Progenitor cell of endocrine pancreas (in vitro differentiated cells): Measurements from ENCODE around the gene MMS22L. TPM values are rescaled to one million over a fixed set of nuclear protein-coding genes. Genes with fewer than 3 reads are reported as not detected.

Experiments
- DNase-seq: peaks from one replicate; pipeline ENCODE4 v3.0.0; 2021; ENCODE audit warnings: low spot score; ENCODE audit not compliant: unreplicated experiment
- H3K27ac Mint-ChIP-seq: 2 replicates; pipeline ENCODE4 v1.8.0; 2021; ENCODE audit warnings: mild to moderate bottlenecking, moderate library complexity, mixed read lengths
- H3K27me3 Mint-ChIP-seq: 2 replicates; pipeline ENCODE4 v1.8.0; 2021; ENCODE audit warnings: mixed read lengths
- H3K36me3 Mint-ChIP-seq: 2 replicates; pipeline ENCODE4 v1.8.0; 2022; ENCODE audit warnings: mixed read lengths; ENCODE audit not compliant: insufficient read depth
- H3K4me1 Mint-ChIP-seq: 2 replicates; pipeline ENCODE4 v1.8.0; 2021; ENCODE audit warnings: low read depth, mixed read lengths
- H3K4me3 Mint-ChIP-seq: 2 replicates; pipeline ENCODE4 v1.8.0; 2021; ENCODE audit warnings: low read depth, mild to moderate bottlenecking, moderate library complexity, mixed read lengths
- H3K9me3 Mint-ChIP-seq: 2 replicates; pipeline ENCODE4 v1.8.0; 2021; ENCODE audit warnings: low read depth, mixed read lengths
- total RNA-seq: library from RNA; stranded (reverse); gene quantifications from 2 replicates; pipeline ENCODE4 v1.2.1, GENCODE V29; 2021
- TF ChIP-seq, protein P1 (sequence below): fragments of 200-600 bp; sonication (generic); IDR thresholded peaks from one replicate; pipeline ENCODE4 v1.5.0; 2021; ENCODE audit warnings: antibody characterized with exemption, mild to moderate bottlenecking; ENCODE audit not compliant: unreplicated experiment

The MMS22L gene
- total RNA-seq, 1 donor from 2014 or later = 20.2 TPM

DNA sequence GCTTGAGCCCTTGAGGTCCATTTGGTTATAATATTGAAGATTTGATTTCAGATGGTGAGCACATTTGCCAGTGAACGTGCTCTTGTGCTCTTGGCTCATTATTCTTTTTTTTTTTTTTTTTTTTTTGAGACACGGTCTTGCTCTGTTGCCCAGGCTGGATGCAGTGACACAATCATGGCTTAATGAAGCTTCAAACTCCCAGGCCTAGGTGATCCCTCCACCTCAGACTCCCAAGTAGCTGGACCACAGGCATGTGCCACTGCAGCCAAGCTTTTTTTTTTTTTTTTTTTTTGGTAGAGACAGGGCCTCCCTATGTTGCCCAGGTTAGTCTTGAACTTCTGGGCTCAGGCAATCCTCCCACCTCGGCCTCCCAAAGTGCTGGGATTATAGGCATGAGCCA is 182.3 kb downstream of the MMS22L start:
- DNase-seq = no peak
- Mint-ChIP-seq H3K36me3 (no peaks in the 10 kb centered on the region), H3K27me3 (no peaks in the 10 kb centered on the region), H3K9me3 (no peaks in the 10 kb centered on the region), H3K4me1 (no peaks in the 10 kb centered on the region), H3K27ac (no peak overlapping the region), H3K4me3 (no peak overlapping the region)
- TF ChIP-seq, protein P1, sequence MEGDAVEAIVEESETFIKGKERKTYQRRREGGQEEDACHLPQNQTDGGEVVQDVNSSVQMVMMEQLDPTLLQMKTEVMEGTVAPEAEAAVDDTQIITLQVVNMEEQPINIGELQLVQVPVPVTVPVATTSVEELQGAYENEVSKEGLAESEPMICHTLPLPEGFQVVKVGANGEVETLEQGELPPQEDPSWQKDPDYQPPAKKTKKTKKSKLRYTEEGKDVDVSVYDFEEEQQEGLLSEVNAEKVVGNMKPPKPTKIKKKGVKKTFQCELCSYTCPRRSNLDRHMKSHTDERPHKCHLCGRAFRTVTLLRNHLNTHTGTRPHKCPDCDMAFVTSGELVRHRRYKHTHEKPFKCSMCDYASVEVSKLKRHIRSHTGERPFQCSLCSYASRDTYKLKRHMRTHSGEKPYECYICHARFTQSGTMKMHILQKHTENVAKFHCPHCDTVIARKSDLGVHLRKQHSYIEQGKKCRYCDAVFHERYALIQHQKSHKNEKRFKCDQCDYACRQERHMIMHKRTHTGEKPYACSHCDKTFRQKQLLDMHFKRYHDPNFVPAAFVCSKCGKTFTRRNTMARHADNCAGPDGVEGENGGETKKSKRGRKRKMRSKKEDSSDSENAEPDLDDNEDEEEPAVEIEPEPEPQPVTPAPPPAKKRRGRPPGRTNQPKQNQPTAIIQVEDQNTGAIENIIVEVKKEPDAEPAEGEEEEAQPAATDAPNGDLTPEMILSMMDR = no peak

- H3K27ac Mint-ChIP-seq = no peak overlapping the region
- DNase-seq = no peak
- no peak overlapping the region for H3K4me3 Mint-ChIP-seq
- H3K9me3 Mint-ChIP-seq = no peaks in the 10 kb centered on the region
- no peaks in the 10 kb centered on the region for H3K36me3 Mint-ChIP-seq
- peaks cover 4% of the 10 kb centered on the region for H3K4me1 Mint-ChIP-seq
- no peaks in the 10 kb centered on the region for H3K27me3 Mint-ChIP-seq
- TF ChIP-seq, protein P1 = no peak
Observed at GRCh38 chr6:97097068-97098047, 185.7 kb downstream of the MMS22L start.

- no peak overlapping the region for H3K27ac Mint-ChIP-seq
- no peaks in the 10 kb centered on the region for H3K9me3 Mint-ChIP-seq
- no peak for DNase-seq
- peaks cover 4% of the 10 kb centered on the region for H3K4me1 Mint-ChIP-seq
- TF ChIP-seq, protein P1 = no peak
- no peak overlapping the region for H3K4me3 Mint-ChIP-seq
- no peaks in the 10 kb centered on the region for H3K36me3 Mint-ChIP-seq
- H3K27me3 Mint-ChIP-seq = no peaks in the 10 kb centered on the region
Observed at GRCh38 chr6:97095311-97095850, 187.6 kb downstream of the MMS22L start.

- H3K36me3 Mint-ChIP-seq = no peaks in the 10 kb centered on the region
- H3K4me3 Mint-ChIP-seq = no peak overlapping the region
- H3K9me3 Mint-ChIP-seq = no peaks in the 10 kb centered on the region
- H3K27ac Mint-ChIP-seq = peak overlapping the region; percentile 31
- no peaks in the 10 kb centered on the region for H3K27me3 Mint-ChIP-seq
- H3K4me1 Mint-ChIP-seq = peaks cover 4% of the 10 kb centered on the region
- TF ChIP-seq, protein P1 = no peak
- no peak for DNase-seq
Observed at GRCh38 chr6:97094376-97094775, 188.6 kb downstream of the MMS22L start.

- H3K27me3 Mint-ChIP-seq = no peaks in the 10 kb centered on the region
- H3K27ac Mint-ChIP-seq = no peak overlapping the region
- DNase-seq = no peak
- H3K4me3 Mint-ChIP-seq = no peak overlapping the region
- H3K9me3 Mint-ChIP-seq = no peaks in the 10 kb centered on the region
- TF ChIP-seq, protein P1 = no peak
- H3K36me3 Mint-ChIP-seq = no peaks in the 10 kb centered on the region
- peaks cover 4% of the 10 kb centered on the region for H3K4me1 Mint-ChIP-seq
Observed at GRCh38 chr6:97092673-97093305, 190.2 kb downstream of the MMS22L start.
